H1 (cell line): Measurements from ENCODE around the gene ULK1. TPM values are rescaled to one million over a fixed set of nuclear protein-coding genes. Genes with fewer than 3 reads are reported as not detected.

Experiments used
- CTCF ChIA-PET: fragments of 300-600 bp; sonication (Branson Sonifier 250); formaldehyde crosslinking; loops from one replicate; lab custom pipeline; 2021; ENCODE audit not compliant: partially characterized antibody; lab: Charles Lee
- POLR2A ChIA-PET: fragments of 300-600 bp; sonication (Branson Sonifier 250); formaldehyde crosslinking; loops from one replicate; lab custom pipeline; 2021; ENCODE audit warnings: inconsistent platforms; ENCODE audit not compliant: partially characterized antibody; lab: Charles Lee
- DNase-seq, 2 experiments: peaks; one replicate each; pipeline versions ENCODE4 v3.0.0 to v3.0.0-alpha.2; 2010 to 2022; ENCODE audit warnings: low spot score in 2 of 2, low read depth in 1 of 2, mixed read lengths in 1 of 2
- FAIRE-seq: peaks from 2 replicates; lab custom pipeline; 2011; peaks lifted over from hg19 to GRCh38; lab: Jason Lieb, UNC
- H2AFZ ChIP-seq: 2 replicates; pipeline ENCODE4 v1.8.1; 2012; ENCODE audit warnings: low read length, inconsistent platforms
- H2AK5ac ChIP-seq: 2 replicates; pipeline ENCODE4 v1.6.1; 2013; ENCODE audit warnings: low read depth, low read length
- H2BK120ac ChIP-seq: replicated peaks from 2 replicates; pipeline ENCODE3; 2013; ENCODE audit warnings: low read depth, low read length, inconsistent platforms
- H2BK12ac ChIP-seq: 2 replicates; pipeline ENCODE4 v1.6.1; 2013; ENCODE audit warnings: low read depth, low read length
- H2BK15ac ChIP-seq: 2 replicates; pipeline ENCODE4 v1.6.1; 2013; ENCODE audit warnings: low read length
- H2BK20ac ChIP-seq: 2 replicates; pipeline ENCODE4 v1.6.1; 2013; ENCODE audit warnings: low read length
- H2BK5ac ChIP-seq: 2 replicates; pipeline ENCODE4 v1.6.1; 2013; ENCODE audit warnings: low read depth, low read length
- H3K14ac ChIP-seq: 2 replicates; pipeline ENCODE4 v1.6.1; 2013; ENCODE audit warnings: inconsistent platforms; ENCODE audit not compliant: insufficient read length
- H3K18ac ChIP-seq: 2 replicates; pipeline ENCODE4 v1.6.1; 2013; ENCODE audit warnings: low read length; ENCODE audit errors: extremely low read depth
- H3K23ac ChIP-seq: 2 replicates; pipeline ENCODE4 v1.6.1; 2013; ENCODE audit warnings: inconsistent platforms; ENCODE audit not compliant: insufficient read length
- H3K23me2 ChIP-seq: 2 replicates; pipeline ENCODE4 v1.6.1; 2013; ENCODE audit warnings: low read depth, low read length
- H3K27ac ChIP-seq: 2 replicates; pipeline ENCODE4 v1.6.1; 2011; ENCODE audit warnings: low read depth, low read length, inconsistent platforms
- H3K27me3 ChIP-seq, 4 experiments: replicated peaks in 1 of 4; 1 replicate in 1 of 4; 2 replicates in 3 of 4; pipeline versions ENCODE4 v1.6.1 to v1.8.1; 2011 to 2013; ENCODE audit warnings: low read length in 3 of 4, mild to moderate bottlenecking in 3 of 4, inconsistent platforms in 2 of 4, mixed read lengths in 2 of 4, moderate library complexity in 1 of 4; ENCODE audit not compliant: control insufficient read depth in 3 of 4, insufficient read depth in 3 of 4; ENCODE audit errors: extremely low read depth in 1 of 4
- H3K36me3 ChIP-seq, 4 experiments: 2 replicates each; pipeline versions ENCODE4 v1.6.1 to v1.8.1; 2011 to 2013; ENCODE audit warnings: mild to moderate bottlenecking in 4 of 4, low read length in 3 of 4, moderate library complexity in 2 of 4, control low read depth in 1 of 4, inconsistent platforms in 1 of 4; ENCODE audit not compliant: insufficient read depth in 4 of 4, control insufficient read depth in 2 of 4
- H3K4ac ChIP-seq: replicated peaks from 2 replicates; pipeline ENCODE3; 2013; ENCODE audit warnings: low read length, low read depth, mixed read lengths, inconsistent platforms; ENCODE audit not compliant: insufficient read length
- H3K4me1 ChIP-seq, 4 experiments: replicated peaks in 1 of 4; 1 replicate in 1 of 4; 2 replicates in 3 of 4; pipeline versions ENCODE4 v1.6.1 to v1.8.1; 2011 to 2013; ENCODE audit warnings: low read length in 3 of 4, inconsistent platforms in 2 of 4, mixed read lengths in 1 of 4; ENCODE audit not compliant: insufficient read depth in 4 of 4, control insufficient read depth in 3 of 4
- H3K4me2 ChIP-seq, 2 experiments: 2 replicates each; pipeline versions ENCODE4 v1.6.1 to v1.8.1; 2011 to 2013; ENCODE audit warnings: low read depth in 2 of 2, low read length in 2 of 2, control low read depth in 1 of 2, inconsistent platforms in 1 of 2, mild to moderate bottlenecking in 1 of 2; ENCODE audit not compliant: insufficient read depth in 1 of 2
- H3K4me3 ChIP-seq, 4 experiments: fragments of 200-600, 300-600 bp in 1 of 4; sonication (generic), shearing (Covaris generic), sonication (Bioruptor Twin) in 1 of 4; 2 replicates each; pipeline versions ENCODE4 v1.5.1 to v1.8.1; 2011 to 2016; ENCODE audit warnings: low read length in 4 of 4, low read depth in 3 of 4, control low read depth in 2 of 4, inconsistent platforms in 2 of 4, mild to moderate bottlenecking in 2 of 4, mixed read lengths in 1 of 4, moderate library complexity in 1 of 4; ENCODE audit not compliant: insufficient read depth in 2 of 4; ENCODE audit errors: extremely low read depth in 1 of 4
- H3K56ac ChIP-seq: replicated peaks from 2 replicates; pipeline ENCODE3; 2013; ENCODE audit warnings: low read depth, mild to moderate bottlenecking, mixed read lengths, low read length, inconsistent platforms; ENCODE audit not compliant: insufficient read length
- H3K79me1 ChIP-seq: 2 replicates; pipeline ENCODE4 v1.6.1; 2013; ENCODE audit warnings: low read depth, low read length, control low read depth
- H3K79me2 ChIP-seq, 2 experiments: 2 replicates each; pipeline versions ENCODE4 v1.6.1 to v1.8.1; 2012 to 2013; ENCODE audit warnings: low read length in 2 of 2, mild to moderate bottlenecking in 2 of 2, inconsistent platforms in 1 of 2; ENCODE audit not compliant: insufficient read depth in 2 of 2, control insufficient read depth in 1 of 2
- H3K9ac ChIP-seq, 4 experiments: replicated peaks in 1 of 4; 1 replicate in 1 of 4; 2 replicates in 3 of 4; pipeline versions ENCODE4 v1.6.1 to v1.8.1; 2011 to 2013; ENCODE audit warnings: low read depth in 3 of 4, low read length in 3 of 4, control low read depth in 2 of 4, mild to moderate bottlenecking in 2 of 4, moderate library complexity in 2 of 4, inconsistent platforms in 1 of 4; ENCODE audit errors: extremely low read depth in 1 of 4
- H3K9me3 ChIP-seq, 2 experiments: 2 replicates each; pipeline versions ENCODE4 v1.6.1 to v1.8.1; 2012 to 2013; ENCODE audit warnings: mild to moderate bottlenecking in 2 of 2, moderate library complexity in 2 of 2, control low read depth in 1 of 2, inconsistent platforms in 1 of 2, low read depth in 1 of 2, low read length in 1 of 2, mixed read lengths in 1 of 2; ENCODE audit not compliant: insufficient read depth in 2 of 2
- H4K20me1 ChIP-seq, 2 experiments: replicated peaks in 1 of 2; 2 replicates each; pipeline versions ENCODE3 to v1.8.1; 2011 to 2013; ENCODE audit warnings: inconsistent platforms in 2 of 2, low read length in 2 of 2, mild to moderate bottlenecking in 1 of 2; ENCODE audit not compliant: insufficient read depth in 2 of 2, control insufficient read depth in 1 of 2
- H4K5ac ChIP-seq: 2 replicates; pipeline ENCODE4 v1.6.1; 2013; ENCODE audit warnings: low read length, low read depth, mixed read lengths, inconsistent platforms; ENCODE audit not compliant: insufficient read length
- H4K8ac ChIP-seq: 2 replicates; pipeline ENCODE4 v1.8.0; 2013; ENCODE audit warnings: mild to moderate bottlenecking, moderate library complexity, low read length, inconsistent platforms; ENCODE audit not compliant: insufficient read depth; ENCODE audit errors: extremely low read depth
- H4K91ac ChIP-seq: replicated peaks from 2 replicates; pipeline ENCODE3; 2013; ENCODE audit warnings: low read length, mixed read lengths, inconsistent platforms; ENCODE audit not compliant: insufficient read length
- ASH2L ChIP-seq: fragments of 200-600, 300-600 bp; sonication (generic); IDR thresholded peaks from one replicate; pipeline ENCODE4 v1.7.1; 2017; ENCODE audit warnings: low read length
- CHD1 ChIP-seq: IDR thresholded peaks from 2 replicates; pipeline ENCODE4 v1.6.1; 2012; ENCODE audit warnings: low read depth, low read length, improper control_type of control experiment
- JUND ChIP-seq: IDR thresholded peaks from 2 replicates; pipeline ENCODE4 v1.6.1; 2011; ENCODE audit warnings: mild to moderate bottlenecking, improper control_type of control experiment, low read length
- KDM5A ChIP-seq: fragments of 200-600 bp; IDR thresholded peaks from 2 replicates; pipeline ENCODE4 v1.7.1; 2012; ENCODE audit warnings: mild to moderate bottlenecking, low read length, inconsistent platforms, mixed read lengths
- MAFK ChIP-seq: IDR thresholded peaks from 2 replicates; pipeline ENCODE4 v1.6.1; 2012; ENCODE audit warnings: low read depth, mild to moderate bottlenecking, improper control_type of control experiment, low read length
- POU5F1 ChIP-seq: IDR thresholded peaks from 2 replicates; pipeline ENCODE4 v1.6.1; 2011; ENCODE audit warnings: low read depth, mild to moderate bottlenecking, low read length, moderate library complexity
- TAF1 ChIP-seq: IDR thresholded peaks from 2 replicates; pipeline ENCODE4 v1.6.1; 2011; ENCODE audit warnings: mild to moderate bottlenecking, low read depth, low read length
- TAF7 ChIP-seq: optimal IDR thresholded peaks from 2 replicates; pipeline ENCODE3; 2011; ENCODE audit warnings: low read depth, mild to moderate bottlenecking, inconsistent platforms, low read length, moderate library complexity, borderline replicate concordance
- WGBS, 2 experiments: shearing (Covaris generic) in 1 of 2; methylation state at CpG; one replicate each; pipeline versions ENCODE4 v1.1.6 to v1.1.7; 2013 to 2015; ENCODE audit warnings: low lambda C conversion rate in 2 of 2, mixed read lengths in 2 of 2, inconsistent platforms in 1 of 2, low coverage in 1 of 2, missing lambda C conversion rate in 1 of 2; ENCODE audit not compliant: insufficient replicate concordance in 2 of 2, insufficient coverage in 1 of 2, insufficient read length in 1 of 2; ENCODE audit errors: extremely low coverage in 1 of 2, missing lambda C conversion rate in 1 of 2; 5-methylcytosine and 5-hydroxymethylcytosine counted together
- polyA plus RNA-seq, 7 experiments: library from polyadenylated mRNA; depleted of rRNA in 3 of 7; stranded (reverse) in 5 of 7; unstranded in 2 of 7; fragments of >200 nt in 5 of 7; fragments of 200-250 nt in 2 of 7; gene quantifications; 1 replicate in 5 of 7; 2 replicates in 1 of 7; 4 replicates in 1 of 7; pipeline versions ENCODE4 v1.2.1 to v1.2.3, GENCODE V29; 2011 to 2013; ENCODE audit warnings: missing spikeins in 2 of 7, mixed read lengths in 2 of 7
- total RNA-seq: library from RNA; stranded (reverse); fragmentation: NEBNext Ultra II Directional; extraction: Animal tissue kit (Norgen Biotek cat#: 25700); gene quantifications from 2 replicates; pipeline ENCODE4 v1.2.1, GENCODE V29; 2021

Gene ULK1
- total and polyA plus RNA-seq, 2 of the 8 experiments (the other 6 are each of a cell fraction or from before 2014, with no cell fraction given): 13.0 to 44.1 TPM

DNA sequence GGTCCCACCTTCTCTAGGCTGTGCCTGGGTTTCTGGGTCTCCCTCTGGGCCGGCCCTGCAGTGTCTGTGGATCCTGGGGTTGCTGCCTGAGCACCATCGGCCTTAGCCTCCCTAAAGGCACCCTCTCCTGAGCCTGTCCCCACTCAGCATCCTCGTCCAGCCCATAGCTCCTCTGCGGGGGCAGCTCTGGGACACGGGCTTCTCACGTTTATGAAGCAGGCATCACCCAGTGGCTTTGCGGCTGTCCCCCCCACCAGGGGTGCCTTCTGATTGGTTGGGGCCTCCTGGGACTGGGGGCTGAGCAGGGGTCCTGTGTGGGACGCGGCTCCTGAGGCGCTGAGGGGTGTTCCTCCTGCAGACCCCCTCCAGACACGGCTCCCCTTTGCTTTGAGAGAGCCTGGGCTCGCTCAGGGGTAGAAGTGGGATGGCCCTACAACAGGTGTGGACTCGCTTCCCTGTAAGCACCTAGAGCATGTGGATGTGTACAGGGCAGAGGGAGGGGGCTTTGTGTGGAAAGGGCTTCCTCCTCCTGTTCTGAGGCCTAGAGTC, 10.7 kb downstream of the ULK1 start:
- Histone ChIP-seq H2BK20ac (no peak overlapping the region), H3K23me2 (no peaks in the 10 kb centered on the region), H3K4me1 (peaks cover 0 to 2% (median 0%) of the 10 kb centered on the region in 4 experiments; a peak in 2 of 7 replicates), H3K79me2 (peaks cover 0 to 27% of the 10 kb centered on the region in 2 experiments; a peak in 1 of 4 replicates), H3K9ac (no peak overlapping the region; a peak in 1 of 7 replicates), H3K4me3 (no peak overlapping the region), H3K27me3 (no peaks in the 10 kb centered on the region), H2BK15ac (no peak overlapping the region), H3K27ac (no peak overlapping the region), H2AK5ac (no peak overlapping the region), H3K18ac (no peak overlapping the region), H3K56ac (no peak overlapping the region), H3K4ac (no peak overlapping the region), H2BK5ac (no peak overlapping the region; the same call in 1 of the 2 replicates), H3K36me3 (peaks cover 0 to 23% (median 5%) of the 10 kb centered on the region in 4 experiments; a peak in 5 of 8 replicates), H3K4me2 (no peak overlapping the region), H3K23ac (no peak overlapping the region), H2AFZ (no peak overlapping the region), H3K79me1 (peaks cover 13% of the 10 kb centered on the region), H4K8ac (peak overlapping the region; percentile 51; the same call in 1 of the 2 replicates), H4K20me1 (peaks cover 14 to 16% of the 10 kb centered on the region in 2 experiments), H3K9me3 (no peaks in the 10 kb centered on the region), H2BK120ac (no peak overlapping the region), H3K14ac (no peak overlapping the region), H4K91ac (no peak overlapping the region), H4K5ac (no peak overlapping the region), H2BK12ac (no peak overlapping the region)
- WGBS, 2 experiments: 94% methylated on average over 13 of the region's 13 CpGs; no CpG with 5 or more reads in 1 of the 2 experiments
- DNase-seq (no peak), FAIRE-seq (no peak)
- POLR2A ChIA-PET: interaction anchor here (0.9 to 6.5 kb wide), 5 partner anchors 9 to 51 kb away, joined by 3 to 27 read pairs (median 3); partner anchors contain the start of gene PUS1
- CTCF ChIA-PET: interaction anchor here (0.7 to 1.0 kb wide), 4 partner anchors 10 to 801 kb away, joined by 3 to 4 read pairs (median 3); no protein-coding TSS in a partner anchor
- TF ChIP-seq POU5F1: no peak
- no peak for TF ChIP-seq TAF1
- no peak for TF ChIP-seq TAF7
- TF ChIP-seq CHD1: no peak
- TF ChIP-seq JUND: no peak
- no peak for TF ChIP-seq MAFK
- TF ChIP-seq ASH2L: no peak
- no peak for TF ChIP-seq KDM5A
